IgD-negative memory B cell (primary cell): ENCODE data around the gene ADARB2. TPM values are rescaled to one million over a fixed set of nuclear protein-coding genes. Genes with fewer than 3 reads are reported as not detected.

Experiments used
- H3K27ac Mint-ChIP-seq, 3 donors: one replicate each; pipeline ENCODE4 v1.8.0; 2020 to 2022; ENCODE audit warnings: mild to moderate bottlenecking in 3 of 3, mixed read lengths in 3 of 3, moderate library complexity in 1 of 3
- H3K27me3 Mint-ChIP-seq: one replicate; pipeline ENCODE4 v1.8.0; 2021; ENCODE audit warnings: mixed read lengths
- H3K36me3 Mint-ChIP-seq: one replicate; pipeline ENCODE4 v1.8.0; 2020; ENCODE audit warnings: mild to moderate bottlenecking, mixed read lengths
- H3K4me1 Mint-ChIP-seq, 3 donors: one replicate each; pipeline ENCODE4 v1.8.0; 2020 to 2022; ENCODE audit warnings: mixed read lengths in 3 of 3, mild to moderate bottlenecking in 1 of 3
- H3K4me3 Mint-ChIP-seq, 4 donors: one replicate each; pipeline ENCODE4 v1.8.0; 2020 to 2022; ENCODE audit warnings: mild to moderate bottlenecking in 4 of 4, mixed read lengths in 4 of 4, moderate library complexity in 3 of 4
- H3K9me3 Mint-ChIP-seq, 3 donors: one replicate each; pipeline ENCODE4 v1.8.0; 2020 to 2021; ENCODE audit warnings: mixed read lengths in 3 of 3, mild to moderate bottlenecking in 1 of 3
- polyA plus RNA-seq: library from polyadenylated mRNA; unstranded; fragments of 300-500 nt; fragmentation: Illumina TruSeq; gene quantifications from one replicate; pipeline ENCODE4 v1.2.3, GENCODE V29; 2021

The ADARB2 gene
- polyA plus RNA-seq, 1 donor from 2014 or later, result not detected

DNA sequence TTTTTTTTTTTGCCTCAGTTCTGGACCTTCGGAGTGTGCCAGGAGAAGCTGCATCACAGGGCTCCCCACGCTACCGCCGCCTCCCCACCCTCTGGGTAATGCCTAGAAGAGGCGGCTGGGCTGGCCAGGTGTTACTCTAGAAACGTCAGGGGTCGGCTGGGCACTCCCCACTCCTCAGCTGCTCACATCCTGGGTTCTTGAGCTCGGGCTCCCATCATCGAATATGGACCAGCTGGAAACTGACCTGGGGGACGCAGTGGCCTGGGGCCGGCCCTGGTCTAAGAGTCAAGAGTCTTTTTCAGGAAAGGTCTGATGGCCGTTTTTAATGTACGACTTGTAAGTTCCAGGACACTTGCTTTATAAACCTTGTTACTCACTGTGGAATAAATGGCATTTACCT is 354.6 kb downstream of the ADARB2 start:
- Mint-ChIP-seq H3K9me3 (peaks cover 0 to 9% (median 2%) of the 10 kb centered on the region in 3 donors), H3K27ac (no peak overlapping the region), H3K36me3 (no peaks in the 10 kb centered on the region), H3K4me1 (peaks cover 0 to 3% (median 0%) of the 10 kb centered on the region in 3 donors), H3K4me3 (peak overlapping the region in 1 of 4 donors; percentile 47), H3K27me3 (peaks cover 22% of the 10 kb centered on the region)

GRCh38 chr10:1381339-1381738 is 356.0 kb downstream of the ADARB2 start:
- peaks cover 0 to 9% (median 2%) of the 10 kb centered on the region in 3 donors for H3K9me3 Mint-ChIP-seq
- peaks cover 0 to 3% (median 0%) of the 10 kb centered on the region in 3 donors for H3K4me1 Mint-ChIP-seq
- no peak overlapping the region for H3K27ac Mint-ChIP-seq
- H3K4me3 Mint-ChIP-seq, result no peak overlapping the region
- H3K36me3 Mint-ChIP-seq, result no peaks in the 10 kb centered on the region
- H3K27me3 Mint-ChIP-seq, result peaks cover 25% of the 10 kb centered on the region

- peaks cover 0 to 2% (median 0%) of the 10 kb centered on the region in 3 donors for H3K9me3 Mint-ChIP-seq
- H3K27me3 Mint-ChIP-seq, result peaks cover 24% of the 10 kb centered on the region
- no peak overlapping the region for H3K27ac Mint-ChIP-seq
- no peak overlapping the region for H3K4me3 Mint-ChIP-seq
- peaks cover 0 to 3% (median 0%) of the 10 kb centered on the region in 3 donors for H3K4me1 Mint-ChIP-seq
- H3K36me3 Mint-ChIP-seq, result no peaks in the 10 kb centered on the region
Measured at GRCh38 chr10:1380088-1380671, 357.1 kb downstream of the ADARB2 start.

- Mint-ChIP-seq H3K27ac (no peak overlapping the region), H3K4me1 (peaks cover 0 to 3% (median 0%) of the 10 kb centered on the region in 3 donors), H3K27me3 (peaks cover 24% of the 10 kb centered on the region), H3K36me3 (no peaks in the 10 kb centered on the region), H3K4me3 (no peak overlapping the region), H3K9me3 (no peaks in the 10 kb centered on the region)
Measured at GRCh38 chr10:1379601-1380000, 357.7 kb downstream of the ADARB2 start.

DNA sequence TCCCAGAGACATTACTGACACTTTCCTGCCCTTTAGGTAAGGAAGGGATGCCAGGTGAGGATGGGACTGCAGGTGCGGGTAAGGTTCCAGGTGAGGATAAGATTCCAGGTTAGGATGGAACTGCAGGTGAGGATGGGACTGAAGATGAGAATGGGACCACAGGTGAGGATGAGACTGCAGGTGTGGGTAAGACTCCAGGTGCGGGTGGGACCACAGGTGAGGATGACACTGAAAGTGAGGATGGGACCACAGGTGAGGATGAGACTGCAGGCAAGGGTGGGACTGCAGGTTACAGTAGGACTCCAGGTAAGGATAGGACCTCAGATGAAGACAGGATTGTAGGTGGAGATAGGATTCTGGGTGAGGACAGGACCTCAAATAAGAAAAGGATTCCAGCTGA is 358.9 kb downstream of the ADARB2 start:
- H3K36me3 Mint-ChIP-seq, result no peaks in the 10 kb centered on the region
- no peak overlapping the region for H3K27ac Mint-ChIP-seq
- peaks cover 0 to 3% (median 0%) of the 10 kb centered on the region in 3 donors for H3K4me1 Mint-ChIP-seq
- H3K4me3 Mint-ChIP-seq, result peak overlapping the region in 1 of 4 donors; percentile 15
- no peaks in the 10 kb centered on the region for H3K9me3 Mint-ChIP-seq
- H3K27me3 Mint-ChIP-seq, result peaks cover 24% of the 10 kb centered on the region

GRCh38 chr10:1377740-1378397 is 359.5 kb downstream of the ADARB2 start:
- no peaks in the 10 kb centered on the region for H3K9me3 Mint-ChIP-seq
- H3K27me3 Mint-ChIP-seq, result peaks cover 24% of the 10 kb centered on the region
- peaks cover 0 to 3% (median 0%) of the 10 kb centered on the region in 3 donors for H3K4me1 Mint-ChIP-seq
- no peak overlapping the region for H3K27ac Mint-ChIP-seq
- H3K36me3 Mint-ChIP-seq, result no peaks in the 10 kb centered on the region
- H3K4me3 Mint-ChIP-seq, result no peak overlapping the region

- Mint-ChIP-seq H3K4me3 (peak overlapping the region in 1 of 4 donors; percentile 31), H3K4me1 (peaks cover 0 to 3% (median 0%) of the 10 kb centered on the region in 3 donors), H3K27ac (no peak overlapping the region), H3K27me3 (peaks cover 22% of the 10 kb centered on the region), H3K36me3 (no peaks in the 10 kb centered on the region), H3K9me3 (no peaks in the 10 kb centered on the region)
Measured at GRCh38 chr10:1377231-1377630, 360.1 kb downstream of the ADARB2 start.

DNA sequence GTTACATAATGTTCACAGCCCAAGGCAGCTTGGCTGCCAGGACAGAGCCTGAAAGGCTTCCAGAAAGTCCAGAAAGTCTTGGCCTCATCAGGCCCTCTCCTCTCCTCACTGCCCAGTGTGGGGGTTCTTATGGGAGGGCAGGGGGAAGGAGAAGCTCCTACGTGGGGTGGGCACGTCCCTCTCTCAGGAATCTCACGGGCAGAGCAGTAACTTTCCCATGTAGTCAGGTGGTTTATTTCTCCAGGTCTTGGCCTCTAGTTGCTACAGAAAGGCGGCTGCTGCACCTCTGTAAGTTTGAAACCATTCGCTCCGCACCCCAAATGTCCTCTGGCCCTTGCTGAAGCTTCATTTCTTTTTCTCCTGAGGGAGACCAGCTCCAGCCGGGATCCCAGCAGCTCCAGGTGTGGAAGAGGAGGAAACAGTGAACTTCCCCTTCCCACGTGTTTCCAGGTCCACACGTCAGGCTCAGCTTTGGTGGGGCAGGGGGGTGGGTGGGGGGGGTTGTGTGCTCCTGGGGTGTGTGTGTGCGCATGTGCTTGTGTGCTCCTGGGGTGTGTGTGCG is 360.9 kb downstream of the ADARB2 start:
- Mint-ChIP-seq H3K27ac (no peak overlapping the region), H3K4me3 (no peak overlapping the region), H3K4me1 (peaks cover 0 to 3% (median 0%) of the 10 kb centered on the region in 3 donors), H3K9me3 (no peaks in the 10 kb centered on the region), H3K27me3 (peaks cover 22% of the 10 kb centered on the region), H3K36me3 (no peaks in the 10 kb centered on the region)

DNA sequence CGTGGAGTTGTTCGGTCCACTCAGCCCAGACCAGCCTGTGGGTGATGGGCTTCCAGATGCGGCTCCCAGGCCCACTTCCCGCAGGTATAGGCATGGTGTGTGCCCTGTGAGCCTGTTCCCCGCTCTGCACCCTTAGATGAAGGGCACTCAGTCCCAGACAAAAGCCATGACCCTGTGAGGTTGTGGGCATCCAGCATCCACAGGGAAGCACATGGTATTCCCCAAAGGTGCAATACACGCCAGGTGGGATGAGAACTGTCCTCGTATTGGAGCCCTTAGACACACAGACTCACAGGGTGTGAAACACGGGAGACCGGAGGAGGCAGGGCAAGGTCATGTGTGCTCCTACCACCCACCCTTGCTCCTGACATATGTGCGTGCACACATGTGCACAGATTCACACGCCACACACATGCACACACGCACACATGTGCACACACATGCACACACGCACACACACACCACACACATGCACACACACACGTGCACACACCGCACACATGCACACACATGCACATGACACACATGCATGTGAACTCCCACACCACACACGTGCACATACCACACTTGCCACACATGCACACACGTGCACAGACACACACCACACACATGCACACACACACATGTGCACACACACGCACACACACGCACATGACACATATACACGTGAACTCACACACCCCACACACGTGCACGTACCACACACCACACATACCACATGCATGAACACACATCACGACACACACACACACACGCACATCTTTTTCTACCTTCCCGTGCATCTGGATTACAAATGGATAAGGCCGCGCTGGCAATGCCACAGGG is 361.8 kb downstream of the ADARB2 start:
- no peaks in the 10 kb centered on the region for H3K9me3 Mint-ChIP-seq
- H3K27ac Mint-ChIP-seq, result no peak overlapping the region
- peaks cover 22% of the 10 kb centered on the region for H3K27me3 Mint-ChIP-seq
- no peak overlapping the region for H3K4me3 Mint-ChIP-seq
- no peaks in the 10 kb centered on the region for H3K36me3 Mint-ChIP-seq
- H3K4me1 Mint-ChIP-seq, result no peaks in the 10 kb centered on the region

GRCh38 chr10:1374511-1375345 is 362.6 kb downstream of the ADARB2 start:
- Mint-ChIP-seq H3K9me3 (no peaks in the 10 kb centered on the region), H3K4me3 (no peak overlapping the region), H3K4me1 (peaks cover 0 to 3% (median 0%) of the 10 kb centered on the region in 3 donors), H3K36me3 (no peaks in the 10 kb centered on the region), H3K27me3 (peaks cover 24% of the 10 kb centered on the region), H3K27ac (no peak overlapping the region)

DNA sequence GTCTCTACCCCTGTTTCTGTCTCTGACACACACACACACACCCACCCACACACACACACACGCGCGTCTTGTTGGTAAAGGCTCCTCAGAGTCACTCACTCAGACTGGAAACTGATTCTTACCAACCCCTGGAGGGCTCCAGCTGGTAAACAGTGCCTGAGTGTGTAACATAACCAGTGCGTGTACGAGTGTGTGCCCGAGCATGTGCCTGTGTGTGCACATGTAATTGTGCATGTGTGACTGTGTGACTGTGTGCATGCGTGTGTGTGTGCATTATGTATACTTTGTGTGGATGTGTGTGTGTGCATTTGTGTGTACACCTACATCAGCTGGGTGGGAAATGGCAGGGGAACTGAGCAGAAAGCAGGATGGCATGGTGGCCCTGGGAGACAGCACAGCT is 364.0 kb downstream of the ADARB2 start:
- Mint-ChIP-seq H3K9me3 (no peaks in the 10 kb centered on the region), H3K27me3 (peaks cover 15% of the 10 kb centered on the region), H3K27ac (no peak overlapping the region), H3K36me3 (no peaks in the 10 kb centered on the region), H3K4me1 (peaks cover 0 to 3% (median 0%) of the 10 kb centered on the region in 3 donors), H3K4me3 (no peak overlapping the region)

DNA sequence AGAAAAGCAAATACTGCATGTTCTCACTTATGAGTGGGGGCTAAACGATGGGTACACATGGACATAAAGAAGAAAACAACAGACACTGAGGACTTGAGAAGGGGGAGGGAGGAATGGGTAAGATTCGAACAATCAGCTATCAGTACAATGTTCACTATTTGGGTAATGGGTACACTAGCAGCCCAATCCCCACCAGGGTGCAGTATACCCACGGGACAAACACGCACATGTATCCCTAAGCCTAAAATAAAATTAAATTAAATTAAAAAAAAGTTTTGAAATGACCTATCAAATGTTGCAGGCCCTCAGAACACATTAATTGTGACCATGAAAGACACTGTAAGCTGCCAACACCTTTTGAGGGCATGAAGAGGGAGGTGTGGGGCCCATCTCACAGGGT is 365.1 kb downstream of the ADARB2 start:
- Mint-ChIP-seq H3K4me3 (no peak overlapping the region), H3K9me3 (no peaks in the 10 kb centered on the region), H3K27me3 (peaks cover 11% of the 10 kb centered on the region), H3K27ac (no peak overlapping the region), H3K4me1 (peaks cover 0 to 3% (median 1%) of the 10 kb centered on the region in 3 donors), H3K36me3 (no peaks in the 10 kb centered on the region)

DNA sequence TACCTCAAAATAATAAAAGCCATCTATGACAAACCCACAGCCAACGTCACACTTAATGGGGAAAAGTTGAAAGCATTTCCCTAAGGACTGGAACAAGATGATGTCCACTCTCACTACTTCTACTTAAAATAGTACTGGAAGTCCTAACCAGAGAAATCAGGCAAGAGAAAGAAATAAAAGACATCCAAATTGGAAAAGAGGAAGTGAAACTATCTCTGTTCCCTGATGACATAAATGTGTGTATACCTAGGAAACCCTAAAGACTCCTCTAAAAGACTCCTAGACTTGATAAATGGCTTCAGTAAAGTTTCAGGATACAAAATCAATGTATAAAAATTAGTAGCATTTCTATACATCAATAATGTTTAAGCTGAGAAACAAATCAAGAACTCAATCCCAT is 367.0 kb downstream of the ADARB2 start:
- peaks cover 0 to 3% (median 1%) of the 10 kb centered on the region in 3 donors for H3K4me1 Mint-ChIP-seq
- peaks cover 19% of the 10 kb centered on the region for H3K27me3 Mint-ChIP-seq
- no peak overlapping the region for H3K4me3 Mint-ChIP-seq
- H3K9me3 Mint-ChIP-seq, result no peaks in the 10 kb centered on the region
- no peak overlapping the region for H3K27ac Mint-ChIP-seq
- H3K36me3 Mint-ChIP-seq, result peaks cover 2% of the 10 kb centered on the region

- Mint-ChIP-seq H3K36me3 (peaks cover 2% of the 10 kb centered on the region), H3K27ac (no peak overlapping the region), H3K27me3 (peaks cover 20% of the 10 kb centered on the region), H3K9me3 (no peaks in the 10 kb centered on the region), H3K4me3 (no peak overlapping the region), H3K4me1 (peaks cover 0 to 3% (median 1%) of the 10 kb centered on the region in 3 donors)
Measured at GRCh38 chr10:1369665-1370064, 367.7 kb downstream of the ADARB2 start.
